Keratinocyte (primary cell): ENCODE measurements around the gene KLC1. TPM values are rescaled to one million over a fixed set of nuclear protein-coding genes. Genes with fewer than 3 reads are reported as not detected.

ENCODE experiments used
- DNase-seq: peaks from one replicate; pipeline ENCODE4 v3.0.0-alpha.2; 2011; ENCODE audit warnings: low read depth, missing footprints, low spot score
- FAIRE-seq: peaks from 2 replicates; lab custom pipeline; 2011; peaks lifted over from hg19 to GRCh38; lab: Jason Lieb, UNC
- H2AFZ ChIP-seq: 2 replicates; pipeline ENCODE4 v1.6.0; 2012; ENCODE audit warnings: low read length, control low read depth, inconsistent platforms; ENCODE audit not compliant: control insufficient read depth
- H3K27ac ChIP-seq: 2 replicates; pipeline ENCODE4 v1.5.1; 2011; ENCODE audit warnings: low read length; ENCODE audit not compliant: control insufficient read depth, insufficient read depth
- H3K27me3 ChIP-seq: 3 replicates; pipeline ENCODE4 v1.6.0; 2011; ENCODE audit warnings: low read length; ENCODE audit not compliant: control insufficient read depth, insufficient read depth; ENCODE audit errors: extremely low read depth
- H3K36me3 ChIP-seq, 2 experiments: 2 replicates in 1 of 2; 3 replicates in 1 of 2; pipeline ENCODE4 v1.5.1; 2011; ENCODE audit warnings: low read length in 2 of 2, mild to moderate bottlenecking in 1 of 2; ENCODE audit not compliant: control insufficient read depth in 2 of 2, insufficient read depth in 2 of 2; ENCODE audit errors: extremely low read depth in 1 of 2
- H3K4me1 ChIP-seq: 3 replicates; pipeline ENCODE4 v1.5.1; 2011; ENCODE audit warnings: low read length; ENCODE audit not compliant: control insufficient read depth, insufficient read depth; ENCODE audit errors: extremely low read depth
- H3K4me2 ChIP-seq: 3 replicates; pipeline ENCODE4 v1.6.0; 2011; ENCODE audit warnings: low read depth, low read length; ENCODE audit not compliant: control insufficient read depth, insufficient read depth; ENCODE audit errors: extremely low read depth
- H3K4me3 ChIP-seq, 3 experiments: fragments of 200-600 bp in 1 of 3; sonication (generic) in 1 of 3; 2 replicates in 2 of 3; 3 replicates in 1 of 3; pipeline ENCODE4 v1.5.1; 2011 to 2016; ENCODE audit warnings: low read length in 3 of 3, mild to moderate bottlenecking in 3 of 3, control low read depth in 2 of 3, inconsistent platforms in 1 of 3, low read depth in 1 of 3, mixed read lengths in 1 of 3, mixed run types in 1 of 3, moderate library complexity in 1 of 3; ENCODE audit not compliant: control insufficient read depth in 2 of 3, insufficient read depth in 2 of 3; ENCODE audit errors: extremely low read depth in 1 of 3
- H3K79me2 ChIP-seq: 2 replicates; pipeline ENCODE4 v1.6.0; 2012; ENCODE audit warnings: low read length; ENCODE audit not compliant: control insufficient read depth, insufficient read depth
- H3K9ac ChIP-seq: 3 replicates; pipeline ENCODE4 v1.6.0; 2011; ENCODE audit warnings: low read length; ENCODE audit not compliant: control insufficient read depth, insufficient read depth; ENCODE audit errors: extremely low read depth
- H3K9me1 ChIP-seq: 3 replicates; pipeline ENCODE4 v1.6.0; 2011; ENCODE audit warnings: low read length; ENCODE audit not compliant: control insufficient read depth, insufficient read depth; ENCODE audit errors: extremely low read depth
- H3K9me3 ChIP-seq: 2 replicates; pipeline ENCODE4 v1.5.1; 2012; ENCODE audit warnings: low read depth, low read length; ENCODE audit not compliant: control insufficient read depth
- H4K20me1 ChIP-seq: 3 replicates; pipeline ENCODE4 v1.6.0; 2011; ENCODE audit warnings: low read length; ENCODE audit not compliant: control insufficient read depth, insufficient read depth; ENCODE audit errors: extremely low read depth
- CTCF ChIP-seq, 3 experiments: IDR thresholded peaks in 1 of 3; conservative IDR thresholded peaks in 1 of 3; optimal IDR thresholded peaks in 1 of 3; 2 replicates in 2 of 3; 3 replicates in 1 of 3; pipeline versions ENCODE3 to v1.5.1; 2011; ENCODE audit warnings: low read length in 3 of 3, mild to moderate bottlenecking in 3 of 3, moderate library complexity in 2 of 3, control low read depth in 1 of 3, inconsistent platforms in 1 of 3; ENCODE audit not compliant: insufficient read depth in 2 of 3; ENCODE audit errors: extremely low read depth in 1 of 3
- EZH2 ChIP-seq: IDR thresholded peaks from one replicate; pipeline ENCODE4 v1.6.1; 2012; ENCODE audit warnings: inconsistent platforms, mild to moderate bottlenecking, low read length, moderate library complexity
- dilution Hi-C: fragments of 300-500 bp; cut with MboI; formaldehyde crosslinking; loops from one replicate; pipeline ENCODE4 v1.7.0; 2020; ENCODE audit warnings: low sequenced_read_pairs; ENCODE audit not compliant: extremely low pct_ligation_motif_present
- polyA plus RNA-seq, 5 experiments: library from polyadenylated mRNA; depleted of rRNA in 3 of 5; stranded (reverse) in 3 of 5; stranded (forward) in 1 of 5; unstranded in 1 of 5; fragments of >200 nt; gene quantifications; 1 replicate in 1 of 5; 2 replicates in 3 of 5; 3 replicates in 1 of 5; pipeline versions ENCODE4 v1.2.1 to v1.2.3, GENCODE V29; 2011 to 2012; ENCODE audit warnings: missing spikeins in 2 of 5, low read depth in 1 of 5, low replicate concordance in 1 of 5

The KLC1 gene
- polyA plus RNA-seq, 1 donor (not counting 4 experiments of a cell fraction or from before 2014, with no cell fraction given) = 130 TPM

- no peak for TF ChIP-seq CTCF (optimal IDR thresholded peaks at IDR 0.05 in 1 of 3, IDR thresholded peaks at IDR 0.05 in 1 of 3, conservative IDR thresholded peaks at IDR 0.05 in 1 of 3; ENCODE audit: extremely low read depth in 1 of 3, insufficient read depth in 2 of 3, low read length in 3 of 3)
- TF ChIP-seq EZH2 = no peak
- Histone ChIP-seq H3K9me3 (no peaks in the 10 kb centered on the region), H3K9me1 (no peaks in the 10 kb centered on the region), H3K36me3 (peaks cover 44 to 56% of the 10 kb centered on the region in 2 experiments), H3K4me1 (peaks cover 6% of the 10 kb centered on the region), H3K4me3 (no peak overlapping the region), H3K9ac (no peak overlapping the region), H2AFZ (no peak overlapping the region), H3K27me3 (no peaks in the 10 kb centered on the region), H3K79me2 (peaks cover 4% of the 10 kb centered on the region), H4K20me1 (peaks cover 4% of the 10 kb centered on the region), H3K27ac (no peak overlapping the region), H3K4me2 (no peak overlapping the region)
- FAIRE-seq (no peak), DNase-seq (no peak)
- dilution Hi-C loops = no loop called here
Observed at GRCh38 chr14:103684471-103684870, 55.5 kb downstream of the KLC1 start.

GRCh38 chr14:103684871-103685270 is 55.9 kb downstream of the KLC1 start:
- FAIRE-seq (no peak), DNase-seq (no peak)
- Histone ChIP-seq H4K20me1 (peaks cover 4% of the 10 kb centered on the region), H3K4me1 (peaks cover 9% of the 10 kb centered on the region), H3K9me3 (no peaks in the 10 kb centered on the region), H3K9me1 (no peaks in the 10 kb centered on the region), H3K4me3 (no peak overlapping the region), H3K79me2 (peaks cover 4% of the 10 kb centered on the region), H3K27ac (no peak overlapping the region), H3K9ac (no peak overlapping the region), H2AFZ (no peak overlapping the region), H3K27me3 (no peaks in the 10 kb centered on the region), H3K36me3 (peaks cover 42 to 54% of the 10 kb centered on the region in 2 experiments), H3K4me2 (no peak overlapping the region)
- dilution Hi-C loops = no loop called here
- TF ChIP-seq CTCF (optimal IDR thresholded peaks at IDR 0.05 in 1 of 3, IDR thresholded peaks at IDR 0.05 in 1 of 3, conservative IDR thresholded peaks at IDR 0.05 in 1 of 3; ENCODE audit: extremely low read depth in 1 of 3, insufficient read depth in 2 of 3, low read length in 3 of 3) = no peak
- no peak for TF ChIP-seq EZH2
